Sigmoid colon (tissue), 7 donors: ENCODE measurements around the gene BCL2L1. TPM values are rescaled to one million over a fixed set of nuclear protein-coding genes. Genes with fewer than 3 reads are reported as not detected.
A peak's percentile ranks its signal among the peaks of the same experiment; 100 is the strongest.

ENCODE experiments used
- DNase-seq: peaks from one replicate; pipeline ENCODE4 v3.0.0-alpha.2; 2019
- H3K27ac ChIP-seq, 4 donors: fragments of 200-600 bp; sonication (generic); one replicate each; pipeline ENCODE4 v1.5.1; 2016 to 2019; ENCODE audit warnings: mild to moderate bottlenecking in 1 of 4
- H3K27me3 ChIP-seq, 3 donors: fragments of 200-600 bp; sonication (generic); one replicate each; pipeline ENCODE4 v1.5.1; 2019; ENCODE audit warnings: mild to moderate bottlenecking in 1 of 3
- H3K36me3 ChIP-seq, 4 donors: fragments of 200-600 bp; sonication (generic); one replicate each; pipeline ENCODE4 v1.5.1; 2016 to 2019
- H3K4me1 ChIP-seq, 4 donors: fragments of 200-600 bp; sonication (generic); one replicate each; pipeline ENCODE4 v1.5.1; 2017 to 2019
- H3K4me3 ChIP-seq, 4 donors: fragments of 200-600 bp; sonication (generic); one replicate each; pipeline ENCODE4 v1.5.1; 2017 to 2019; ENCODE audit warnings: mild to moderate bottlenecking in 2 of 4, moderate library complexity in 1 of 4
- H3K9me3 ChIP-seq, 4 donors: fragments of 200-600 bp in 3 of 4; sonication (generic) in 3 of 4; one replicate each; pipeline versions ENCODE4 v1.5.1 to v1.6.1; 2013 to 2019
- CTCF ChIP-seq, 4 experiments: fragments of 450-650 bp in 3 of 4; fragments of 200-600 bp in 1 of 4; IDR thresholded peaks; one replicate each; pipeline ENCODE4 v1.5.1; 2016 to 2019; ENCODE audit warnings: antibody characterized with exemption in 4 of 4, mild to moderate bottlenecking in 3 of 4, moderate library complexity in 2 of 4
- EP300 ChIP-seq, 4 donors: sonication (generic); formaldehyde crosslinking; IDR thresholded peaks; one replicate each; pipeline ENCODE4 v1.6.1; 2017; ENCODE audit warnings: antibody characterized with exemption in 4 of 4
- POLR2A ChIP-seq, 2 donors: fragments of 450-650 bp; IDR thresholded peaks; one replicate each; pipeline ENCODE4 v1.6.1; 2016; ENCODE audit warnings: antibody characterized with exemption in 2 of 2, mild to moderate bottlenecking in 2 of 2, moderate library complexity in 2 of 2
- POLR2AphosphoS5 ChIP-seq, 4 donors: sonication (generic); formaldehyde crosslinking; IDR thresholded peaks; one replicate each; pipeline ENCODE4 v1.6.1; 2017; ENCODE audit warnings: antibody characterized with exemption in 4 of 4
- WGBS, 2 donors: extraction: QIAGEN DNeasy Blood & Tissue Kit; methylation state at CpG; one replicate each; pipeline ENCODE4 v1.1.7; 2013; 5-methylcytosine and 5-hydroxymethylcytosine counted together
- intact Hi-C: fragments of 100-400 bp; cut with DNase I; formaldehyde crosslinking; loops from one replicate; pipeline ENCODE4 v1.15.1; 2023
- polyA plus RNA-seq, 3 donors: library from polyadenylated mRNA; stranded (reverse); fragments of 200-250 nt; gene quantifications; one replicate each; pipeline ENCODE4 v1.2.3, GENCODE V29; 2013
- total RNA-seq, 4 donors: library from RNA; depleted of rRNA; stranded (reverse); fragments of >200 nt; gene quantifications; one replicate each; pipeline ENCODE4 v1.1.0, GENCODE V29; 2016
- donor health status: healthy with polysubstance abuse.
- donor health status: Bipolar disorder and iron deficiency.
- donor health status: healthy.

BCL2L1 gene
- total and polyA plus RNA-seq, 7 donors = 53.2 to 94.8 (median 71.3) TPM

- 69 to 71% methylated on average over 4 of the region's 4 CpGs for WGBS, 2 donors
- no peak for DNase-seq
- intact Hi-C loops = no loop called here
- Histone ChIP-seq H3K4me1 (peaks cover 0 to 24% (median 11%) of the 10 kb centered on the region in 4 donors), H3K36me3 (peaks cover 0 to 6% (median 0%) of the 10 kb centered on the region in 4 donors), H3K9me3 (no peaks in the 10 kb centered on the region), H3K4me3 (no peak overlapping the region), H3K27me3 (no peaks in the 10 kb centered on the region), H3K27ac (peak overlapping the region in 2 of 4 donors; percentile 11 to 35)
- TF ChIP-seq EP300 (IDR thresholded peaks at IDR 0.05) = no peak
- TF ChIP-seq POLR2A (IDR thresholded peaks at IDR 0.05) = no peak
- no peak for TF ChIP-seq POLR2AphosphoS5 (IDR thresholded peaks at IDR 0.05)
- TF ChIP-seq CTCF (IDR thresholded peaks at IDR 0.05) = no peak
Measured at GRCh38 chr20:31693987-31694661, 28.5 kb downstream of the BCL2L1 start.

GRCh38 chr20:31693402-31693801 lies 29.3 kb downstream of the BCL2L1 start:
- no peaks in the 10 kb centered on the region for H3K9me3 ChIP-seq
- no peak for TF ChIP-seq POLR2A (IDR thresholded peaks at IDR 0.05)
- TF ChIP-seq POLR2AphosphoS5 (IDR thresholded peaks at IDR 0.05) = no peak
- TF ChIP-seq CTCF (IDR thresholded peaks at IDR 0.05) = no peak
- no peak for TF ChIP-seq EP300 (IDR thresholded peaks at IDR 0.05)
- WGBS, 2 donors = 76 to 84% methylated on average over 6 of the region's 6 CpGs
- H3K4me1 ChIP-seq = peaks cover 0 to 17% (median 5%) of the 10 kb centered on the region in 4 donors
- intact Hi-C loops = no loop called here
- peaks cover 0 to 6% (median 0%) of the 10 kb centered on the region in 4 donors for H3K36me3 ChIP-seq
- H3K27me3 ChIP-seq = no peaks in the 10 kb centered on the region
- H3K4me3 ChIP-seq = no peak overlapping the region
- DNase-seq = no peak
- H3K27ac ChIP-seq = no peak overlapping the region

GRCh38 chr20:31691646-31692275 lies 30.9 kb downstream of the BCL2L1 start:
- Histone ChIP-seq H3K27ac (no peak overlapping the region), H3K27me3 (no peaks in the 10 kb centered on the region), H3K4me3 (no peak overlapping the region), H3K36me3 (peaks cover 0 to 13% (median under 1%) of the 10 kb centered on the region in 4 donors), H3K9me3 (no peaks in the 10 kb centered on the region), H3K4me1 (peaks cover 0 to 13% (median 4%) of the 10 kb centered on the region in 4 donors)
- TF ChIP-seq POLR2AphosphoS5 (IDR thresholded peaks at IDR 0.05) (no peak), POLR2A (IDR thresholded peaks at IDR 0.05) (no peak), EP300 (IDR thresholded peaks at IDR 0.05) (no peak), CTCF (IDR thresholded peaks at IDR 0.05) (no peak)
- no peak for DNase-seq
- WGBS, 2 donors = 44 to 59% methylated on average over 1 of the region's 1 CpG
- intact Hi-C loops = no loop called here

- peaks cover 0 to 7% (median 3%) of the 10 kb centered on the region in 4 donors for H3K36me3 ChIP-seq
- no peak overlapping the region for H3K27ac ChIP-seq
Measured at GRCh38 chr20:31690124-31690666, 32.5 kb downstream of the BCL2L1 start.

More at GRCh38 chr20:31690124-31690666, 32.5 kb downstream of the BCL2L1 start:
- intact Hi-C loops = no loop called here
- Histone ChIP-seq H3K27me3 (no peaks in the 10 kb centered on the region), H3K4me3 (no peak overlapping the region), H3K4me1 (peaks cover 0 to 8% (median 4%) of the 10 kb centered on the region in 4 donors), H3K9me3 (no peaks in the 10 kb centered on the region)
- WGBS, 2 donors = 88 to 91% methylated on average over 3 of the region's 3 CpGs
- TF ChIP-seq EP300 (IDR thresholded peaks at IDR 0.05) (no peak), POLR2AphosphoS5 (IDR thresholded peaks at IDR 0.05) (no peak), POLR2A (IDR thresholded peaks at IDR 0.05) (no peak), CTCF (IDR thresholded peaks at IDR 0.05) (no peak)
- DNase-seq = no peak
